Sigmoid colon (tissue), 4 donors: ENCODE measurements around the gene SCARB1.

Experiments used
- CTCF ChIP-seq, 4 experiments: fragments of 450-650 bp in 3 of 4; fragments of 200-600 bp in 1 of 4; IDR thresholded peaks; one replicate each; pipeline ENCODE4 v1.5.1; 2016 to 2019; ENCODE audit warnings: antibody characterized with exemption in 4 of 4, mild to moderate bottlenecking in 3 of 4, moderate library complexity in 2 of 4
- EP300 ChIP-seq, 4 donors: sonication (generic); formaldehyde crosslinking; IDR thresholded peaks; one replicate each; pipeline ENCODE4 v1.6.1; 2017; ENCODE audit warnings: antibody characterized with exemption in 4 of 4
- POLR2A ChIP-seq, 2 donors: fragments of 450-650 bp; IDR thresholded peaks; one replicate each; pipeline ENCODE4 v1.6.1; 2016; ENCODE audit warnings: antibody characterized with exemption in 2 of 2, mild to moderate bottlenecking in 2 of 2, moderate library complexity in 2 of 2
- POLR2AphosphoS5 ChIP-seq, 4 donors: sonication (generic); formaldehyde crosslinking; IDR thresholded peaks; one replicate each; pipeline ENCODE4 v1.6.1; 2017; ENCODE audit warnings: antibody characterized with exemption in 4 of 4

GRCh38 chr12:124790650-124791400 lies 72.8 kb downstream of the SCARB1 start:
- TF ChIP-seq CTCF (IDR thresholded peaks at IDR 0.05) (no peak), EP300 (IDR thresholded peaks at IDR 0.05) (no peak), POLR2AphosphoS5 (IDR thresholded peaks at IDR 0.05) (no peak), POLR2A (IDR thresholded peaks at IDR 0.05) (no peak)
